K562 (cell line): ENCODE data around the gene DCDC2. TPM values are rescaled to one million over a fixed set of nuclear protein-coding genes. Genes with fewer than 3 reads are reported as not detected.

ENCODE experiments used
- MGA ChIP-seq: fragments of 450-650 bp; IDR thresholded peaks from 2 replicates; pipeline ENCODE4 v1.6.1; 2016; ENCODE audit warnings: mild to moderate bottlenecking, moderate library complexity
- NR2C2 ChIP-seq, 2 experiments: fragments of 200-800 bp in 1 of 2; sonication (Bioruptor generic) in 1 of 2; sonication (generic) in 1 of 2; formaldehyde crosslinking in 1 of 2; IDR thresholded peaks; 2 replicates each; pipeline versions ENCODE4 v1.6.1 to v1.8.0; 2016 to 2022; ENCODE audit warnings: mild to moderate bottlenecking in 1 of 2, missing compliant biosample characterization in 1 of 2, missing genetic modification characterization in 1 of 2, missing genetic modification reagents in 1 of 2
- POLR2G ChIP-seq: fragments of 200-400 bp; formaldehyde crosslinking; IDR thresholded peaks from 2 replicates; pipeline ENCODE4 v1.6.1; 2017; ENCODE audit warnings: low read depth, mild to moderate bottlenecking, antibody characterized with exemption, low read length, moderate library complexity
- ZKSCAN8 ChIP-seq: fragments of 200-800 bp; sonication (Bioruptor generic); IDR thresholded peaks from 2 replicates; pipeline ENCODE4 v1.6.1; 2016; ENCODE audit warnings: missing genetic modification characterization, missing compliant biosample characterization
- ZNF407 ChIP-seq: fragments of 450-650 bp; IDR thresholded peaks from 2 replicates; pipeline ENCODE4 v1.6.1; 2016; ENCODE audit warnings: low read depth
- polyA plus RNA-seq, 8 experiments: library from polyadenylated mRNA; depleted of rRNA in 4 of 8; stranded (reverse) in 5 of 8; unstranded in 3 of 8; fragments of >200 nt; fragmentation: Nextera tagmentation in 2 of 8; fragmentation: Illumina TruSeq in 1 of 8; extraction: Ambion mirVana in 2 of 8; extraction: Trizol in 1 of 8; gene quantifications; 2 replicates each; pipeline versions ENCODE4 v1.2.1 to v1.2.3, GENCODE V29; 2011 to 2014; ENCODE audit warnings: inconsistent platforms in 1 of 8, missing spikeins in 1 of 8
- total RNA-seq, 7 experiments: library from RNA; depleted of rRNA in 6 of 7; stranded (reverse); fragments of >200 nt in 6 of 7; fragmentation: Illumina TruSeq in 2 of 7; extraction: Trizol in 2 of 7; gene quantifications; 2 replicates each; pipeline versions ENCODE4 v1.2.1 to v1.2.3, GENCODE V29; 2011 to 2021; ENCODE audit warnings: low replicate concordance in 1 of 7

The DCDC2 gene
- total and polyA plus RNA-seq, 9 of the 15 experiments (the other 6 are each of a cell fraction or from before 2014, with no cell fraction given), result 0.04 TPM; not detected in 8

- TF ChIP-seq MGA (peak; percentile 47), POLR2G (no peak), ZNF407 (no peak), ZKSCAN8 (peak; percentile 57; the same call in 1 of the 2 replicates), NR2C2 (CRISPR knock-in tag; IDR thresholded peaks at IDR 0.05) (no peak), NR2C2 (tag; IDR thresholded peaks at IDR 0.05) (peak; percentile 41; the same call in 1 of the 2 replicates)
Measured at GRCh38 chr6:24223115-24223919, 134.5 kb downstream of the DCDC2 start (continued).
